GM21367 (cell line): ENCODE measurements around the gene ARRB2.

Source experiments
- ATAC-seq: cut with Tn5 transposase; IDR thresholded peaks from one replicate; pipeline ENCODE4 v1.9.1; 2021; ENCODE audit not compliant: unreplicated experiment

Gene ARRB2

GRCh38 chr17:4748686-4749085, 38.3 kb downstream of the ARRB2 start:
- no peak for ATAC-seq

DNA sequence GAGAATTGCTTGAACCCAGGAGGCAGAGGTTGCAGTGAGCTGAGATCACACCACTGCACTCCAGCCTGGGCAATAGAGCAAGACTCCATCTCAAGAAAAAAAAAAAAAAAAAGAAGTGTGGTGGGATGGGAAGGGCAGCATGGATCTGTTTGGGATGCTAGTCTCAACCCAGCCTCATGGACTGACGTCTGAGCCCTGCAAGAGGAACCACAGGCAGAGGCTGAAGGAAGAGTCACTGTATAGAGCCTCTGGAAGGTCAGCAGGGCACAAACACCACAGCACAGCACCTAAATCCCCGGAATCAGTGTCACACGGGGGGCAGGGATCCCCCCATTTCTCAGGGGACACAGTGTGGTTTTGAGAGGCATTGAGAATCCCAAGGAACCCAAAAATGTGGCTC, 40.2 kb downstream of the ARRB2 start:
- ATAC-seq, result no peak

DNA sequence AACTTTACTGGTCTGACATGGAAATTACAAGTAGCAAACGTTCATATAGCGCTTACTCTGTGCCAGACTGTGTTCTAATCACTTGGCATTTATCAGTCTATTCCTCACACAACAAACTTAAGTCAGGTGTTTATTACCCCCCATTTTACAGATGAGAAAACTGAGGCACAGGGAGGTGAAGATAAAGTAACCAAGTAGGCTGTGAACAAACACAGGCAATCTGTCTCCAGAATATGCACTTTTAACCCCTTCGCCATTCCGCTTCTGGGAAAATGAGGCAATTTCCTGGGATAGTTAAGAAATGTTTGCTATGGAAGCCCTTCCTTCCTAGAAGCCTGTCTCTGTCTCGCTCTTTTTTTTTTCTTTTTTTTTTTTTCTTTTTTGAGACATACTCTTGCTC, 41.5 kb downstream of the ARRB2 start:
- no peak for ATAC-seq

GRCh38 chr17:4753392-4753791, 43.0 kb downstream of the ARRB2 start:
- ATAC-seq, result no peak

DNA sequence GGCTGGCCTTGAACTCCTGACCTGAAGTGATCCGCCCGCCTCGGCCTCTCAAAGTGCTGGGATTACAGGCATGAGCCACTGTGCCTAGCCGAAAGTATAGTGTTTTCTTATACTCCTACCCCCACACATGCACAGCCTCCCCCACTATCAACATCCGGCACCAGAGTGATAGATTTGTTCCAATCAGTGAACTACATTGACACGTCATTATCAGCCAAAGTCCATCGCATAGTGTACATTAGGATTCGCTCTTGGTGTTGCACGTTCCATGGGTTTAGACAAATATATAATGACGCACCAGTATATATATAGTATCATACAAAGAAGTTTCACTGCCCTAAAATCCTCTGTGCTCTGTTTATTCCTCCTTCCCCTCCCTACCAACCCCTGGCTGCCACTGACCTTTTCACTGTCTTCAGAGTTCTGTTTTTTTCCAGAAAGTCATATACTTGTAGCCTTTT, 49.4 kb downstream of the ARRB2 start:
- no peak for ATAC-seq

GRCh38 chr17:4764595-4764994, 54.2 kb downstream of the ARRB2 start:
- ATAC-seq, result no peak

- no peak for ATAC-seq
These were observed 55.8 kb downstream of the ARRB2 start for GRCh38 chr17:4766201-4766600.

DNA sequence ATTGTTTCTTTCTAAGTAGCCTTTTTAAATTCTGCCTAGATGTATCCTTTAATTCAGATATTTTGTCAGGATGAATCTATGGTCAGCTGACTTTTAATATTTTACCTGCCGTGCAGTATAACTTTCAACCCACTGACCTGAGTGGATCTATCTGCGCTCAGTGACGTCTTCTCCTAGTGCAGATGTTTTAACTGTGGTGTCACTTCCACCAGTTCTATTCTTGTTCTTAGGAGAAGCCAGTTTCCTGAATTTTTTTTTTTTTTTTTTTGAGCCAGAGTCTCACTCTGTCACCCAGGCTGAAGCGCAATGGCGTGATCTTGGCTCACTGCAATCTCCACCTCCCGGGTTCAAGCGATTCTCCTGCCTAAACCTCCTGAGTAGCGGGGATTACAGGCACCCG, 56.3 kb downstream of the ARRB2 start:
- no peak for ATAC-seq

GRCh38 chr17:4768298-4768697, 57.9 kb downstream of the ARRB2 start:
- no peak for ATAC-seq

DNA sequence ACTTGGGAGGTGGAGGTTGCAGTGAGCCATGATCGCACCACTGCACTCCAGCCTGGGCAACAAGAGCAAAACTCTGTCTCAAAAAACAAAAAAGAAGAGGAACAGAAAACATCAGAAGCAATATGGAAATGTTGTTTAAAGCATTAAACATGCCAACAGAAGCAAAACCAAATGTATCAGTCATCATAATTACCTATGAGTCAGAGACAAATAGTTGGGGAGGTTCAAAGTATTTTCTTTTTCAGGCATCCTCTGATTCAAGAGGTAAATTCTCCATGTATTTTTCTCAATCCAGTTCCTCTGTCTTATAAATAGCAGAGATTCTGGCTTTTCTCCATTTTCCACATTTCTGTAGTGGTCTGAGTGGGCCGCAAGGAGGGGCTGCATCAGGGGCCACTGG, 59.2 kb downstream of the ARRB2 start:
- ATAC-seq, result no peak
